Measurements from ENCODE around the gene ZIC1.

DNA sequence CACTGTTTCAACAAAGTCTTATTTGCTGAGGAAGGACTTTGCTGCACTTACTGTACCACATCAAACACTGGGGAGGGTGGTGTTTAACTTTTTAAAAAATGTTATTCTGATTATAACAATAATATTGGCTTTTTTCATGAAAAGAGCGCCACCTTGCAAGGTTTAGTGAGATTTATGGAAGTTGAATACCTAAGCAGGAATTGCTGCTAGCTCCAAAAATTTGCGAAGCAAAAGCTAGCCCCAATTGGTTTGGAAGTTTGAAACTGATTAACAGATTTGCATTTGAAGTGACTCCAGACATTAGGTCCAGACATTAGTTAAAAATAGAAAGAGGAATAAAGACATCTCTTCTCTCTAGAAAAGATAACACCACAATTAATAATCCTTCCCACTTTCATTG lies 6.7 kb downstream of the ZIC1 start:
- TF ChIP-seq, protein P1, sequence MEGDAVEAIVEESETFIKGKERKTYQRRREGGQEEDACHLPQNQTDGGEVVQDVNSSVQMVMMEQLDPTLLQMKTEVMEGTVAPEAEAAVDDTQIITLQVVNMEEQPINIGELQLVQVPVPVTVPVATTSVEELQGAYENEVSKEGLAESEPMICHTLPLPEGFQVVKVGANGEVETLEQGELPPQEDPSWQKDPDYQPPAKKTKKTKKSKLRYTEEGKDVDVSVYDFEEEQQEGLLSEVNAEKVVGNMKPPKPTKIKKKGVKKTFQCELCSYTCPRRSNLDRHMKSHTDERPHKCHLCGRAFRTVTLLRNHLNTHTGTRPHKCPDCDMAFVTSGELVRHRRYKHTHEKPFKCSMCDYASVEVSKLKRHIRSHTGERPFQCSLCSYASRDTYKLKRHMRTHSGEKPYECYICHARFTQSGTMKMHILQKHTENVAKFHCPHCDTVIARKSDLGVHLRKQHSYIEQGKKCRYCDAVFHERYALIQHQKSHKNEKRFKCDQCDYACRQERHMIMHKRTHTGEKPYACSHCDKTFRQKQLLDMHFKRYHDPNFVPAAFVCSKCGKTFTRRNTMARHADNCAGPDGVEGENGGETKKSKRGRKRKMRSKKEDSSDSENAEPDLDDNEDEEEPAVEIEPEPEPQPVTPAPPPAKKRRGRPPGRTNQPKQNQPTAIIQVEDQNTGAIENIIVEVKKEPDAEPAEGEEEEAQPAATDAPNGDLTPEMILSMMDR (IDR thresholded peaks at IDR 0.05), result peak; percentile 35
- TF ChIP-seq ZFX (IDR thresholded peaks at IDR 0.05; ENCODE audit: borderline replicate concordance), result no peak
